ENCODE data around the gene TNS3. TPM values are rescaled to one million over a fixed set of nuclear protein-coding genes. Genes with fewer than 3 reads are reported as not detected.
A peak's percentile ranks its signal among the peaks of the same experiment; 100 is the strongest.

The TNS3 gene
- total RNA-seq, 1 donor from 2014 or later, result 92.9 TPM

GRCh38 chr7:47361746-47362215 lies 220.1 kb downstream of the TNS3 start:
- H3K27ac ChIP-seq (ENCODE audit: low read depth, low read length), result peak overlapping the region; percentile 20
- peak; percentile 93 for DNase-seq (ENCODE audit: low read depth)

GRCh38 chr7:47361236-47361635 lies 220.7 kb downstream of the TNS3 start:
- no peak for FAIRE-seq
- H3K79me2 ChIP-seq (ENCODE audit: insufficient read depth, low read length), result peaks cover 46% of the 10 kb centered on the region
- no peaks in the 10 kb centered on the region for H3K9me3 ChIP-seq (ENCODE audit: insufficient read depth, low read depth, low read length)
- peaks cover 16% of the 10 kb centered on the region for H3K4me1 ChIP-seq (ENCODE audit: insufficient read depth, low read length)
- H2AFZ ChIP-seq (ENCODE audit: low read depth, low read length), result no peak overlapping the region
- peak overlapping the region; percentile 40 for H3K9ac ChIP-seq (ENCODE audit: low read length)
- H3K36me3 Mint-ChIP-seq (ENCODE audit: low read depth, unreplicated experiment), result peaks cover 8% of the 10 kb centered on the region
- H3K4me3 Mint-ChIP-seq (ENCODE audit: unreplicated experiment), result no peak overlapping the region
- H3K27me3 Mint-ChIP-seq (ENCODE audit: low read depth, unreplicated experiment), result no peaks in the 10 kb centered on the region
- H4K20me1 ChIP-seq (ENCODE audit: insufficient read depth, low read length), result peaks cover 92% of the 10 kb centered on the region
- no peak for DNase-seq (ENCODE audit: low read depth)
- peaks cover 9% of the 10 kb centered on the region for H3K4me1 Mint-ChIP-seq (ENCODE audit: low read depth, unreplicated experiment)
- H3K4me2 ChIP-seq (ENCODE audit: low read length), result peak overlapping the region; percentile 41
- H3K36me3 ChIP-seq (ENCODE audit: insufficient read depth, low read length), result peaks cover 5% of the 10 kb centered on the region
- peak overlapping the region; percentile 20 for H3K27ac ChIP-seq (ENCODE audit: low read depth, low read length)
- TF ChIP-seq CTCF (IDR thresholded peaks at IDR 0.05; ENCODE audit: insufficient read depth, low read depth, low read length) (no peak), EZH2 (IDR thresholded peaks at IDR 0.05; ENCODE audit: insufficient read depth, low read length) (no peak)
- no peaks in the 10 kb centered on the region for H3K9me3 Mint-ChIP-seq (ENCODE audit: unreplicated experiment)
- peaks cover 3% of the 10 kb centered on the region for H3K27me3 ChIP-seq (ENCODE audit: insufficient read depth, low read length)
- peak overlapping the region; percentile 86 for H3K27ac Mint-ChIP-seq (ENCODE audit: unreplicated experiment)
- no peak overlapping the region for H3K4me3 ChIP-seq (ENCODE audit: insufficient read depth, low read depth, low read length)

More at GRCh38 chr7:47361746-47362215, 220.1 kb downstream of the TNS3 start:
- Mint-ChIP-seq H3K27ac (ENCODE audit: unreplicated experiment) (peak overlapping the region; percentile 86), H3K27me3 (ENCODE audit: low read depth, unreplicated experiment) (no peaks in the 10 kb centered on the region), H3K36me3 (ENCODE audit: low read depth, unreplicated experiment) (peaks cover 10% of the 10 kb centered on the region), H3K9me3 (ENCODE audit: unreplicated experiment) (no peaks in the 10 kb centered on the region), H3K4me3 (ENCODE audit: unreplicated experiment) (no peak overlapping the region), H3K4me1 (ENCODE audit: low read depth, unreplicated experiment) (peaks cover 9% of the 10 kb centered on the region)
- TF ChIP-seq CTCF (IDR thresholded peaks at IDR 0.05; ENCODE audit: insufficient read depth, low read depth, low read length) (no peak), EZH2 (IDR thresholded peaks at IDR 0.05; ENCODE audit: insufficient read depth, low read length) (no peak)
- Histone ChIP-seq H3K4me1 (ENCODE audit: insufficient read depth, low read length) (peaks cover 16% of the 10 kb centered on the region), H3K4me2 (ENCODE audit: low read length) (peak overlapping the region; percentile 41), H4K20me1 (ENCODE audit: insufficient read depth, low read length) (peaks cover 92% of the 10 kb centered on the region), H3K27me3 (ENCODE audit: insufficient read depth, low read length) (peaks cover 3% of the 10 kb centered on the region), H3K36me3 (ENCODE audit: insufficient read depth, low read length) (peaks cover 5% of the 10 kb centered on the region), H3K79me2 (ENCODE audit: insufficient read depth, low read length) (peaks cover 46% of the 10 kb centered on the region), H3K9me3 (ENCODE audit: insufficient read depth, low read depth, low read length) (no peaks in the 10 kb centered on the region), H2AFZ (ENCODE audit: low read depth, low read length) (no peak overlapping the region), H3K9ac (ENCODE audit: low read length) (peak overlapping the region; percentile 40), H3K4me3 (ENCODE audit: insufficient read depth, low read depth, low read length) (no peak overlapping the region)
- FAIRE-seq, result peak; percentile 34

GRCh38 chr7:47360301-47360900 lies 221.5 kb downstream of the TNS3 start:
- Histone ChIP-seq H3K9me3 (ENCODE audit: insufficient read depth, low read depth, low read length) (no peaks in the 10 kb centered on the region), H3K36me3 (ENCODE audit: insufficient read depth, low read length) (peaks cover 5% of the 10 kb centered on the region), H3K4me1 (ENCODE audit: insufficient read depth, low read length) (peaks cover 16% of the 10 kb centered on the region), H3K27ac (ENCODE audit: low read depth, low read length) (no peak overlapping the region), H3K9ac (ENCODE audit: low read length) (no peak overlapping the region), H3K79me2 (ENCODE audit: insufficient read depth, low read length) (peaks cover 46% of the 10 kb centered on the region), H2AFZ (ENCODE audit: low read depth, low read length) (no peak overlapping the region), H3K27me3 (ENCODE audit: insufficient read depth, low read length) (peaks cover 3% of the 10 kb centered on the region), H3K4me2 (ENCODE audit: low read length) (no peak overlapping the region), H4K20me1 (ENCODE audit: insufficient read depth, low read length) (peaks cover 95% of the 10 kb centered on the region), H3K4me3 (ENCODE audit: insufficient read depth, low read depth, low read length) (no peak overlapping the region)
- Mint-ChIP-seq H3K36me3 (ENCODE audit: low read depth, unreplicated experiment) (peaks cover 7% of the 10 kb centered on the region), H3K4me3 (ENCODE audit: unreplicated experiment) (no peak overlapping the region), H3K4me1 (ENCODE audit: low read depth, unreplicated experiment) (peaks cover 9% of the 10 kb centered on the region), H3K27ac (ENCODE audit: unreplicated experiment) (peak overlapping the region; percentile 21), H3K9me3 (ENCODE audit: unreplicated experiment) (no peaks in the 10 kb centered on the region), H3K27me3 (ENCODE audit: low read depth, unreplicated experiment) (no peaks in the 10 kb centered on the region)
- FAIRE-seq, result no peak
- TF ChIP-seq CTCF (IDR thresholded peaks at IDR 0.05; ENCODE audit: insufficient read depth, low read depth, low read length) (no peak), EZH2 (IDR thresholded peaks at IDR 0.05; ENCODE audit: insufficient read depth, low read length) (no peak)
- no peak for DNase-seq (ENCODE audit: low read depth)
